Astrocyte (in vitro differentiated cells and primary cell): Measurements from ENCODE around the gene FANCE. TPM values are rescaled to one million over a fixed set of nuclear protein-coding genes. Genes with fewer than 3 reads are reported as not detected.

Source experiments
- DNase-seq: peaks from one replicate; pipeline ENCODE4 v3.0.0-alpha.2; 2010; ENCODE audit warnings: low read depth
- FAIRE-seq: peaks from 2 replicates; lab custom pipeline; 2011; peaks lifted over from hg19 to GRCh38; lab: Jason Lieb, UNC
- H2AFZ ChIP-seq: 2 replicates; pipeline ENCODE4 v1.6.0; 2012; ENCODE audit warnings: low read depth, low read length, inconsistent platforms
- H3K27ac ChIP-seq: 2 replicates; pipeline ENCODE4 v1.5.1; 2011; ENCODE audit warnings: low read depth, low read length, inconsistent platforms
- H3K27me3 ChIP-seq: 2 replicates; pipeline ENCODE4 v1.6.0; 2011; ENCODE audit warnings: low read length, inconsistent platforms; ENCODE audit not compliant: insufficient read depth
- H3K36me3 ChIP-seq: 2 replicates; pipeline ENCODE4 v1.5.1; 2011; ENCODE audit warnings: low read length, inconsistent platforms; ENCODE audit not compliant: insufficient read depth
- H3K4me1 ChIP-seq: 2 replicates; pipeline ENCODE4 v1.5.1; 2011; ENCODE audit warnings: low read length, inconsistent platforms; ENCODE audit not compliant: insufficient read depth
- H3K4me2 ChIP-seq: 2 replicates; pipeline ENCODE4 v1.6.0; 2012; ENCODE audit warnings: low read length, inconsistent platforms
- H3K4me3 ChIP-seq: 2 replicates; pipeline ENCODE4 v1.5.1; 2011; ENCODE audit warnings: low read depth, mild to moderate bottlenecking, low read length, inconsistent platforms; ENCODE audit not compliant: insufficient read depth
- H3K79me2 ChIP-seq: 2 replicates; pipeline ENCODE4 v1.6.0; 2012; ENCODE audit warnings: mild to moderate bottlenecking, low read length, inconsistent platforms; ENCODE audit not compliant: insufficient read depth
- H3K9ac ChIP-seq: 2 replicates; pipeline ENCODE4 v1.6.0; 2012; ENCODE audit warnings: mild to moderate bottlenecking, low read length, inconsistent platforms
- H3K9me3 ChIP-seq: 2 replicates; pipeline ENCODE4 v1.5.1; 2012; ENCODE audit warnings: low read depth, mild to moderate bottlenecking, low read length, inconsistent platforms; ENCODE audit not compliant: insufficient read depth
- H4K20me1 ChIP-seq: 2 replicates; pipeline ENCODE4 v1.6.0; 2012; ENCODE audit warnings: low read length, inconsistent platforms; ENCODE audit not compliant: insufficient read depth
- H3K27ac Mint-ChIP-seq: one replicate; pipeline ENCODE4 v1.8.0; 2021; ENCODE audit warnings: mild to moderate bottlenecking, mixed read lengths; ENCODE audit not compliant: unreplicated experiment
- H3K27me3 Mint-ChIP-seq: one replicate; pipeline ENCODE4 v1.8.0; 2021; ENCODE audit warnings: low read depth, mixed read lengths; ENCODE audit not compliant: unreplicated experiment
- H3K36me3 Mint-ChIP-seq: one replicate; pipeline ENCODE4 v1.8.0; 2021; ENCODE audit warnings: low read depth, mixed read lengths; ENCODE audit not compliant: unreplicated experiment
- H3K4me1 Mint-ChIP-seq: one replicate; pipeline ENCODE4 v1.8.0; 2021; ENCODE audit warnings: low read depth, mixed read lengths; ENCODE audit not compliant: unreplicated experiment
- H3K4me3 Mint-ChIP-seq: one replicate; pipeline ENCODE4 v1.8.0; 2021; ENCODE audit warnings: mild to moderate bottlenecking, moderate library complexity, mixed read lengths; ENCODE audit not compliant: unreplicated experiment
- H3K9me3 Mint-ChIP-seq: one replicate; pipeline ENCODE4 v1.8.0; 2021; ENCODE audit warnings: mild to moderate bottlenecking, mixed read lengths; ENCODE audit not compliant: unreplicated experiment
- EZH2 ChIP-seq: IDR thresholded peaks from 2 replicates; pipeline ENCODE4 v1.6.1; 2012; ENCODE audit warnings: mild to moderate bottlenecking, low read length, inconsistent platforms; ENCODE audit not compliant: insufficient read depth
- total RNA-seq: library from RNA; stranded (reverse); gene quantifications from 2 replicates; pipeline ENCODE4 v1.2.1, GENCODE V29; 2021
- TF ChIP-seq, protein P1 (sequence below): IDR thresholded peaks from 2 replicates; pipeline ENCODE4 v1.5.1; 2011; ENCODE audit warnings: low read depth, mild to moderate bottlenecking, inconsistent platforms, low read length, moderate library complexity; ENCODE audit not compliant: insufficient read depth

The FANCE gene
- total RNA-seq, 1 donor from 2014 or later: 2.9 TPM

DNA sequence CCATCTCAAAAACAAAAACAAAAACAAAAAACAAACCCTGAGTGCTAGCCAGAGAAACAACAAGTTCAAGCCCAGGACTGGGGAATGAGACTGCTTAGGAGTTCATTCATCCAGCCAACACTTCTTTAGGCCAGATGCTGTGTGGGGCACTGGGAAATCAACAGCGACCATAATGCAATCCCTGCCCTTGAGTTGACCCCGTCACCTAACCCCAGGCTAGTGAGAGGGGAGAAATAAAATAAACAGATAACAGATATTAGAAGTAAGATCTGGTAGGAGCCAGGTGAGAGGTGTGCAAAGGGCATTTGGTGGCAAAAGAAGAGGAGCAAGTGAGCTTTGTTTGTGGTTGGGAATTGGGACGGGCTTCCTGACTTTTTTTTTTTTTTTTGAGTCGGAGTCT lies 11.2 kb downstream of the FANCE start:
- peaks cover 2% of the 10 kb centered on the region for H3K4me1 Mint-ChIP-seq
- no peak for DNase-seq
- Histone ChIP-seq H3K27ac (no peak overlapping the region), H3K79me2 (peaks cover 2% of the 10 kb centered on the region), H3K36me3 (peaks cover 2% of the 10 kb centered on the region), H3K9ac (no peak overlapping the region), H4K20me1 (no peaks in the 10 kb centered on the region), H3K4me3 (no peak overlapping the region), H3K4me2 (no peak overlapping the region), H3K27me3 (no peaks in the 10 kb centered on the region), H3K4me1 (peaks cover 6% of the 10 kb centered on the region), H2AFZ (no peak overlapping the region), H3K9me3 (no peaks in the 10 kb centered on the region)
- no peak overlapping the region for H3K27ac Mint-ChIP-seq
- peaks cover 6% of the 10 kb centered on the region for H3K9me3 Mint-ChIP-seq
- peaks cover 10% of the 10 kb centered on the region for H3K36me3 Mint-ChIP-seq
- FAIRE-seq: no peak
- no peak overlapping the region for H3K4me3 Mint-ChIP-seq
- no peak for TF ChIP-seq EZH2
- TF ChIP-seq, protein P1, sequence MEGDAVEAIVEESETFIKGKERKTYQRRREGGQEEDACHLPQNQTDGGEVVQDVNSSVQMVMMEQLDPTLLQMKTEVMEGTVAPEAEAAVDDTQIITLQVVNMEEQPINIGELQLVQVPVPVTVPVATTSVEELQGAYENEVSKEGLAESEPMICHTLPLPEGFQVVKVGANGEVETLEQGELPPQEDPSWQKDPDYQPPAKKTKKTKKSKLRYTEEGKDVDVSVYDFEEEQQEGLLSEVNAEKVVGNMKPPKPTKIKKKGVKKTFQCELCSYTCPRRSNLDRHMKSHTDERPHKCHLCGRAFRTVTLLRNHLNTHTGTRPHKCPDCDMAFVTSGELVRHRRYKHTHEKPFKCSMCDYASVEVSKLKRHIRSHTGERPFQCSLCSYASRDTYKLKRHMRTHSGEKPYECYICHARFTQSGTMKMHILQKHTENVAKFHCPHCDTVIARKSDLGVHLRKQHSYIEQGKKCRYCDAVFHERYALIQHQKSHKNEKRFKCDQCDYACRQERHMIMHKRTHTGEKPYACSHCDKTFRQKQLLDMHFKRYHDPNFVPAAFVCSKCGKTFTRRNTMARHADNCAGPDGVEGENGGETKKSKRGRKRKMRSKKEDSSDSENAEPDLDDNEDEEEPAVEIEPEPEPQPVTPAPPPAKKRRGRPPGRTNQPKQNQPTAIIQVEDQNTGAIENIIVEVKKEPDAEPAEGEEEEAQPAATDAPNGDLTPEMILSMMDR: no peak
- no peaks in the 10 kb centered on the region for H3K27me3 Mint-ChIP-seq

DNA sequence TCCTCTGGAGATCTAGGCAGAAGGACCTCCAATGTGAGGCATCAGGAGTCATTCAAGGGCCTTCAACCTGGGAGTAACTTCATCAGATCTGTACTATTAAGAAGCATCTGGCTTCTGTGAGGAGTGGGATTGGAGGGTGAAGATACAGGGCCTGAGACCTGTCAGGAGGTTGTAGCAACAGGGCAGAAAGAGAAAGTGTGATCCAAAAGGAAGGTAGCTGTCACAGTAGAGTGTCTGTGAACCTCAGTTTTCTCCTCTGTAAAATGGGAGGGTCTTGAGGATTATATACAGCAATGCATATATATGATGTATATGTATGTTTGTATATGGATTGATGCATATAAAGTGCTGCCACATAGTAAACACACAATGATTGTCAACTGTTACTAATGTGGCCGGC lies 13.5 kb downstream of the FANCE start:
- no peak for TF ChIP-seq EZH2
- TF ChIP-seq, protein P1: no peak
- H4K20me1 ChIP-seq: peaks cover 22% of the 10 kb centered on the region
- H3K4me1 ChIP-seq: peaks cover 14% of the 10 kb centered on the region
- no peaks in the 10 kb centered on the region for H3K27me3 ChIP-seq
- H3K4me1 Mint-ChIP-seq: peaks cover 5% of the 10 kb centered on the region
- peaks cover 20% of the 10 kb centered on the region for H3K36me3 Mint-ChIP-seq
- H3K27ac ChIP-seq: no peak overlapping the region
- H3K9me3 Mint-ChIP-seq: peaks cover 9% of the 10 kb centered on the region
- no peak overlapping the region for H3K27ac Mint-ChIP-seq
- peak overlapping the region; percentile 10 for H3K4me3 Mint-ChIP-seq
- H3K9ac ChIP-seq: no peak overlapping the region
- H3K79me2 ChIP-seq: peaks cover 25% of the 10 kb centered on the region
- H3K27me3 Mint-ChIP-seq: no peaks in the 10 kb centered on the region
- no peak overlapping the region for H3K4me2 ChIP-seq
- H3K36me3 ChIP-seq: peaks cover 11% of the 10 kb centered on the region
- H3K4me3 ChIP-seq: no peak overlapping the region
- DNase-seq: no peak
- H2AFZ ChIP-seq: no peak overlapping the region
- H3K9me3 ChIP-seq: no peaks in the 10 kb centered on the region
- no peak for FAIRE-seq

DNA sequence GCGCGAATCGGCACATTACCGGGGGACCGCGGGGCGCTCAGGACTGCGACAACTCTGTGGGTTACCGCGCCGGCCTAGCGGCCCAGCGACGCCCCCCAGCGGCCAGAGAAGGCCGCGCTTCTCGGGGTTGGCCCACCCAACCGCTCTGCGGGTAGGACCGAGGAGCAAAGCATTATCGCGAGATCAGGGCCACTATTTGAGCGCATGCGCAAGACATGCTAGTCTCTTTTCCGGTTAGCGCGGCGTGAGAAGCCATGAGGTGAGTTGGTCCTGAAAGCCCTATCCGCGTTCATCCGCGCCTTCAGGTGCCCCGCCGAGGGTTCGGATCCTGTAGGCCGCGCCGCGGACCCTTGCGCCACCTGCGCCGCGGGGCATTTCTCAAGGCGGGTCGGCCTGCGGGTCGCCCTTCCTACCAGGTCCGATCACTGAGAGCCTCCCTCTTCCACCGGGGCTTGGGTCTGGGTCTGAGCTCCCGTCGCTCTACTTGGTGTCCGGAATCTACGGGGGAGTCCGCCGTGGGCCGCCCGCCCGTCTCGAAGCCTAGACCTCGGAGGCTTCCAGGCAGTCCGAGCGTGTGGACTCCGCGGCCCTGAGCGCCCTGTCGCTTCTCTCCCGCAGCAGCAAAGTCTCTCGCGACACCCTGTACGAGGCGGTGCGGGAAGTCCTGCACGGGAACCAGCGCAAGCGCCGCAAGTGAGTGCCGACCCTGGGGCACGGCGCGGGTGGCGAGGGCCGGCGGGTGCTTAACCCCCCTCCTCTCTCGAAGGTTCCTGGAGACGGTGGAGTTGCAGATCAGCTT lies 16.2 kb downstream of the FANCE start, which contains the start of gene RPL10A:
Gene RPL10A, plus strand, starts transcription at position 221 of the 799 bp plus-strand sequence. Its CDS starts 34 bp downstream, at position 255.
- peaks cover 49% of the 10 kb centered on the region for H4K20me1 ChIP-seq
- peaks cover 24% of the 10 kb centered on the region for H3K4me1 ChIP-seq
- TF ChIP-seq EZH2: no peak
- TF ChIP-seq, protein P1: peak; percentile 92
- Mint-ChIP-seq H3K27ac (peak within 1 kb of the TSS; percentile 95), H3K9me3 (peaks cover 9% of the 10 kb centered on the region), H3K4me3 (peak within 1 kb of the TSS; percentile 100), H3K27me3 (no peaks in the 10 kb centered on the region), H3K4me1 (peaks cover 9% of the 10 kb centered on the region), H3K36me3 (peaks cover 29% of the 10 kb centered on the region)
- DNase-seq: peak; percentile 82
- peak within 1 kb of the TSS; percentile 95 for H2AFZ ChIP-seq
- peaks cover 31% of the 10 kb centered on the region for H3K36me3 ChIP-seq
- peak within 1 kb of the TSS; percentile 88 for H3K27ac ChIP-seq
- H3K9ac ChIP-seq: peak within 1 kb of the TSS; percentile 94
- peak within 1 kb of the TSS; percentile 98 for H3K4me2 ChIP-seq
- no peak for FAIRE-seq
- no peaks in the 10 kb centered on the region for H3K27me3 ChIP-seq
- H3K9me3 ChIP-seq: no peaks in the 10 kb centered on the region
- H3K4me3 ChIP-seq: peak within 1 kb of the TSS; percentile 99
- peaks cover 48% of the 10 kb centered on the region for H3K79me2 ChIP-seq
